SK-MEL-5 (cell line): ENCODE data around the gene BTN3A1. TPM values are rescaled to one million over a fixed set of nuclear protein-coding genes. Genes with fewer than 3 reads are reported as not detected.
"Not testable (repeated sequence)": the region's sequence is repeated elsewhere in the genome, so short reads cannot be mapped to it uniquely, and the experiment has no call there.

ENCODE experiments used
- DNase-seq: peaks from one replicate; pipeline ENCODE4 v3.0.0-alpha.2; 2016; ENCODE audit warnings: low read depth, low spot score
- in situ Hi-C: cut with HindIII; loops from 2 replicates; pipeline ENCODE4 v1.10.0; 2016; ENCODE audit warnings: low sequenced_read_pairs, high pct_unique_total_duplicates, low pct_unique_long_range_greater_than_20kb
- total RNA-seq: library from RNA; depleted of rRNA; stranded (reverse); fragments of >200 nt; shearing (Covaris generic); gene quantifications from 2 replicates; pipeline ENCODE4 v1.2.3, GENCODE V29; 2014

Gene BTN3A1
- total RNA-seq, 1 experiment from 2014 or later: 29.1 TPM

DNA sequence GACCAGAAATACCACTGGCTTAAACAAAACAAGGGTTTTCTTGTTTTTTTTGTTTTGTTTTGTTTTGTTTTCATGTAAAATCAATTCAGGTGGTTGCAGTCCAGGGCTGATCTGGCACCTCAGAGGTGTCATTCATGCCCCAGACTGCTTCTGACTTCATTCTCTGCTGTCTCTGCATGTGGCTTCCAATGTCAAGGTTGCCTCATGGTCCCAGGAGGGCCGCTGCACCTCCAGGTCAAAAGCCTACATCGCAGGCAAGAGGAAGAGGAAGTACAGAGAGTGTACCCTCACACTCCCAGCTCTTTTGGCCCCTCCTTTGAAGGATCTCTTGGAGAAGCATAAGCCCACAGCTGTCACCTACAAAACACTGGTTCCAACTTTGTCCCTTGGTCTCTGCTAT is 1.4 kb upstream of the BTN3A1 start:
- in situ Hi-C loops: no loop called here
- no peak for DNase-seq

DNA sequence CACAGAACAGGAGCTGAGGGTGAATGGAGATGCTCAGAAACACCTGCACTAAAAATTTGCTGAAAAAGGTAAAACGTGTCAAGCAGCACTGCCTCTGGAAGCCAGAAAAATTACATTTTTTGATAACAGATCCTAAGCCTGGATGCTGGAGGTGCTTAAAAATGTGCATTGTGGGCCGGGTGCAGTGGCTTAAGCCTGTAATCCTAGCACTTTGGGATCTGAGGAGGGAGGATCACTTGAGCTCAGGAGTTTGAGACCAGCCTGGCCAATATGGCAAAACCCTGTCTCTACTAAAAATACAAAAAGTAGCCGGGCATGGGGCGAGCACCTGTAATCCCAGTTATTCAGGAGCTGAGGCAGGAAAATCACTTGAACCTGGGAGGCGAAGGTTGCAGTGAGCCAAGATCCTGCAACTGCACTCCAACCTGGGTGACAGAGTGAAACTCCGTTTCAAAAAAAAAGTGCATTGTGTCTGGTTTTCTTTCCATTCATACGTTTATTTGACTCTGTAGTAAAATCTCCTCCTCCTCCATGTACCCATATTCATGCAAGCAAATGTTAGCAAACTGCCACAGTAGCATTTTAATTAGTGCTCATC is 587 bp upstream of the BTN3A1 start:
- in situ Hi-C loops: no loop called here
- DNase-seq: no peak

DNA sequence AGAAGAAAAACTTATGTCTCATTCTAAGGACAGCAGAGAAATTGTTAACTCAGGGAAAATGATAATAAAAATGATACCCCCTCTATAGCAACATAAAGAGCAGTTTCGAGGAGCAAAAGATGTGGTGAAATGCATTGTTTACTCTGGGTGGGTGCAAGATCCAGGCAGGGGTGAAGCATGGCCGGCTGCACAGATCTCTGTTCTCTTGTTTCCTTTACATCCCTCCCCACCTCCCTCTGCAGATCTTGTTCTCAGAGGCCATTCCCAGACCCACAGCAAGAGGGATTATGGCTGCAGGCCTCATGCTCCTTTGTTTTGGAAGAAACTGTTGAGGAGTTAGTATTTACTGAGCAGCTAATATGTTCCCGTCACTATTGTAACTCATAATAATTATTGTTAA is 1.8 kb downstream of the BTN3A1 start:
- DNase-seq: no peak
- in situ Hi-C loops: no loop called here

DNA sequence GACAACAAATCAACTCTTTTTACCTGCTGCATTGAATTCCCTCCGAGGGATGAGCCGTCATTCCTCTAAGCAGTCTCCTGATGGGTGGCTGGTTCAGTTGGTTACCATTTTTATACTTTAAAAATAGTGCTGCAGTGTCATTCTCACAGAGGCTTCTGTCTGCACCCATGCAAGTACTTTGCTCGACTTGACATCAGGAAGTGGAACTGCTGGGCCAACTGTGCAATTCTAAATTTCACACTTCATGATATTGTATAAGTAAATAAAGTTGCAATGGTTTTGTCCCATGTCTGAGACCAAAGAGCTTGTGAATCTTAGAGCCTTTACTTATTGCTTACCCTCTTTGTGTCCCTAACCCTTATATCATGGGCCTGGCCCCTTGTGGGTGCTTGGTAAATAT is 2.5 kb downstream of the BTN3A1 start:
- DNase-seq: no peak
- in situ Hi-C loops: no loop called here

DNA sequence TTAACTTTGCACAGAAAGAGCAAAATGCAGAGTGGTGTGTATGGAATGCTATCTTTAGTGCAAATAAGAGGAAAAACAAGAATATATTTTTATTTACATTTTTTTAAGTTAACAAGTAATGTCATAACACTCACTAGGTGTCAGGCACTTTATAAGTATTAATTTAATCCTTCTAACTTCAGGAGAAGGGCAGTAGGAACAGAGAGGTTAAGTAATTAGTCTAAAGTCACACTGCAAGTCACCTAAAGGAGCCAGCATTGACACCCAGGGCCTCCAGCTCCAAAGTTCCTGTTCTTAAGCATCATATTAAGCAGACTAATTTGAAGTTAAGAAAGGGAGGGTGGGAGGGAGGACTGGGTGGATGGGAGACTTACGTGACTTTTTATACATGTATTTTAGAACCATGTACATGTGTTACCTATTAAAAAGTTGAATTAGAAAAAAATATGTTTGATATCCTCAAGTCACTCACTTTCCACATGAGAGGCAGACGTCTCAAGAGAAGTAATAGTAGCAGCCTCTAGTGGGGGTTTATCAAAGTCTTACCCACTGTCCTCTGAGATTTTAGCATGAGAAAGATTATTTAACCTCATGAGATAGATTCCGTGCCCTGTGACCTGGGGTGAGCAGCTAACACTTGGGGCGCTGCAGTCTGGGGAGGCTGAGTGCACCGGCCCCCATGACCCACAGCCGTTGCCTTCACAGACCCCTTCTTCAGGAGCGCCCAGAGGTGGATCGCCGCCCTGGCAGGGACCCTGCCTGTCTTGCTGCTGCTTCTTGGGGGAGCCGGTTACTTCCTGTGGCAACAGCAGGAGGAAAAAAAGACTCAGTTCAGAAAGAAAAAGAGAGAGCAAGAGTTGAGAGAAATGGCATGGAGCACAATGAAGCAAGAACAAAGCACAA is 7.0 kb downstream of the BTN3A1 start:
- in situ Hi-C loops: no loop called here
- no peak for DNase-seq

DNA sequence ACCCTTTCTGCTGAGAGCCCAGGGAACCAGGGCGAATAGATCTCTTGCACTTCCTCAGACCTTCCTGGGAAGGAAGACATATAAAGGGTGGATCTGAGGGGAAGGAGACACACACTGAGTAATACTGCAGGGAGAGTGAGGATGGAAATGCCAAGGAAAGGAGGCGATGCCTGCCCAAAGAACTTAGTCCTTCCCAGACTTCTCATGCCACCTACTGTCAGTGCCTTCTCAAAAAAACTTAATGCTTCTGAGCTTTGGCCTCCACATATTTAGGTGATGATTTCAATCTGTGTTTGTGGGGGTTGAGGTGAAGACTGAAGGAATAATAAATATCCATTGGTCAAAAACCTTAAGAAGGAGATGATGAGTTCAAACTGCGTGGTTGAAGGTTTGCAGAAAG is 9.7 kb downstream of the BTN3A1 start:
- in situ Hi-C loops: no loop called here
- DNase-seq: peak; percentile 46

DNA sequence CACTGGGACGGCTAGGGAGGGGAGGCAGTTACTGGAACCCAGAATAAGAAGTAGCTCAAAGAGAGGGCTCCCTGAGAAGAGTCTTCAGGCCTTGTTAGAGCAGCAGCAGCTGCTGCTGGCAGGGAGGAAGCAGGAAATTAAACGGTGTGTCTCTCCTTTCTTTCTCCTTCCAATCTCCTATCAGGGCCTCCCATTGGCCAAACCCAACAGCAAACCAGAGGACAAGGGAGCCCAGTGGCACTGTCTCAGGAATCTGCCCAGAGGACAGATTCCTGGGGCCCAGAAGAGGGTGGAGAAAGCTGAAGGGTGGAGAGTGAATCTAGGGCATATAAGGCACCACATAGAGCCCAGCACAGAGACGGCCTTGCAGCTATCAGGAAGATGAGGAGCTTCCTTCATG is 10.2 kb downstream of the BTN3A1 start:
- in situ Hi-C loops: no loop called here
- DNase-seq: no peak

DNA sequence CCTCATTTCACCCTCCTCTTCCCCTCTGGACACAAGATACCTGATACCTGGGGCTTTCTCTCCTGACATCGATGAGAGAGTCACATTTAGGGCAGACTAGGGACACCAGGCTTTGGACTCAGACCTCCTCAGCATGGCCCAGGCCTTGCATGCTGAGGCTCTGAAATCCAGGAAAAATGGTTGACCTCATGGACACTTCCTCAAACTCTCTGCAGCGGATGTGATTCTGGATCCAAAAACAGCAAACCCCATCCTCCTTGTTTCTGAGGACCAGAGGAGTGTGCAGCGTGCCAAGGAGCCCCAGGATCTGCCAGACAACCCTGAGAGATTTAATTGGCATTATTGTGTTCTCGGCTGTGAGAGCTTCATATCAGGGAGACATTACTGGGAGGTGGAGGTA is 10.9 kb downstream of the BTN3A1 start:
- no peak for DNase-seq

DNA sequence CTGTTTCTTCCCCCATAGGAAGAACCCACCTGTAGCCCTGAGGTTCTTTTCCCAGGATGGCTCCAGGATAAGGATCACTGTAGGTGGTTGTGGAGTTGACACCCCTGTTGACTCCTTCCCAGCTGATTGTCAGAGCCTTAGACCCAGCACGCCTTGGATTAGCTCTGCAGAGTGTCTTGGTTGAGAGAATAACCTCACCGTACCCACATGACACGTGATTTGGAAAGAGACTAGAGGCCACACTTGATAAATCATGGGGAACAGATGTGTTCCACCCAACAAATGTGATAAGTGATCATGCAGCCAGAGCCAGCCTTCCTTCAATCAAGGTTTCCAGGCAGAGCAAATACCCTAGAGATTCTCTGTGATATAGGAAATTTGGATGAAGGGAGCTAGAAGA is 12.2 kb downstream of the BTN3A1 start:
- in situ Hi-C loops: no loop called here
- no peak for DNase-seq

More for the DNA sequence above, 10.9 kb downstream of the BTN3A1 start:
- in situ Hi-C loops: no loop called here

DNA sequence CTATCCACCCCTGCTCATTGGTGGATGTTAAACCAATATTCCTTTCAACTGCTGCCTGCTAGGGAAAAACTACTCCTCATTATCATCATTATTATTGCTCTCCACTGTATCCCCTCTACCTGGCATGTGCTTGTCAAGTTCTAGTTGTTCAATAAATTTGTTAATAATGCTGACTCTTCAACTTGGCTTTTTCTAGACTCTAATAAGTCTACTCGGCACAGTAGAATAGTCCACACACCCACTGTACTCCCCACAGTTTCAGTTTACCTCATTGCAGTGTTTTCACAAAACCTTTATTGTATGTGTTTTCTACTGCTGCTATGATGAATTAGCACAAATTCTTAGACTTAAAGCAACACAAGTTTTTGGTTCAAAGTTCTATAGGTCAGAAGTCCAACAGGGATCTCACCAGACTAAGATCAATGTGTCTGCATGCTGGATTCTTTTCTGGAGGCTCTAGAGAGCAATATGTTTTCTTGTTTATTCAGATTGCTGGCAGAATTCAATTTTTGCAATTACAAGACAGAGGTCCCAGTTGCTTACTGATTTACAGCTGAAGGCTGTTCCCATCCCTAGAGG is 13.1 kb downstream of the BTN3A1 start:
- no peak for DNase-seq
- in situ Hi-C loops: no loop called here

DNA sequence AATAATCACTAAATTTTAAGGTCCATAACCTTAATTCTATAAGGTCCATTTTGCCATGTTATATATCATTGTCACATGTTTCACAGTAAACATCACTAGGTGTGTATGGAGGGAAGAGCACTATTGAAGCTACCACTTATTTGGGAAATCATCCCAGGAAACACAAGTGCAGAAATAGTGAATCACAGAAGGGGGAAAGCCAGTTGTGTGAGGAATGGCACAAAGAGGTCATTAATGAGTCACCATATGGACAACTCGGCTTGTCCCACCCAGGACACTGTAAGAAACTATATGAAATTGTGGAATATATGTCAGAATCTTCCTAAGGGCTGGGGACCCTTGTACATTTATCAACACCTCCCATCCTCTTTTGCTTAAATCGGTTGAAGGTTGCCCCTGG is 13.7 kb downstream of the BTN3A1 start:
- DNase-seq: no peak
- in situ Hi-C loops: no loop called here

DNA sequence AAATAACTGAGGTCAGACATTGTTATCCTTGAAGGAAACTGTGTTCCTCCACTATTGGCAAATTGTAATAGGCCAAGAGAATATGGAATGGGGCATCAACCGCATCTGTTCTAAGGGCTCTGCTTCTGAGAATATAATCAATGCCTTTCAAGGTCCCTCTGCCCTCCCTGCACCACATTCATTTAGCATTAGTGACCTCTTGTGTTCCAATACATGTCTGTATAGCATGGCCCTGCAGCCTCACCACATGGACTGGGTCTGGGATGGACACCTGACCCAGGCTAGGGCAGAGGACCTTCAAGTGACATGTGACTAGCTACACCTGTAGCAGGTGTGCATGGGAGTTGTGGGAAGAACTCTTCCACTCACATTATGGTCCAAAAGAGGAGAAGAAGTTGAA is 14.2 kb downstream of the BTN3A1 start:
- DNase-seq: no peak
- in situ Hi-C loops: no loop called here

DNA sequence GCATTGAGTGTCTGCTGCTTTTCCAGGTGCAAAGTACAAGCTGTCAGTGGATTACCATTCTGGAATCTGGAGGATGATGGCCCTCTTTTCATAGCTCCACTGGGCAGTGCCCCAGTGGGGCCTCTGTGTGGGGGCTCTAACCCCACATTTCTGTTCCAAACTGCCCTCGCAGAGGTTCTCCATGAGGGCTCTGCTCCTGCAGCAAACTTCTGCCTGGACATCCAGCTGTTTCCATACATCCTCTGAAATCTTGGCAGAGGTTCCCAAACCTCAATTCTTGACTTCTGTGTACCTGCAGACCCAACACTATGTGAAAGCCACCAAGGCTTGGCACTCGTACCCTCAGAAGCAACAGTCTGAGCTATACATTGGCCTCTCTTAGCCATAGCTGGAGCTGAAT is 16.0 kb downstream of the BTN3A1 start:
- DNase-seq, in situ Hi-C loops: not testable (repeated sequence)

DNA sequence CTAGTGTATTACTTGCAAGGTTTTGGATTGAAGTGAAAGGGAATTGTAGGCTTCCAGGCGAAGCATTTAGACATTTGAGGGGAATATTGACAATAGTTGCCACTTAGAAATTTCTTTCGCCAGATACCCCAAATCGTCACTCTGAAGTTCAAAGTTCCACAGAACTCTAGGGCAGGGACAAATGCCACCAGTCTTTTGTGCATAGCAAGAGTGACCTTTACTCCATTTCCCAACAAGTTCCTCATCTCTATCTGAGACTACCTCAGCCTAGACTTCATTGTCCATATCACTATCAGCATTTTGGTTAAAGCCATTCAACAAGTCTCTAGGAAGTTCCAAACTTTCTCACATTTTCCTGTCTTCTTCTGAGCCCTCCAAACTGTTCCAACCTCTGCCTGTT is 16.7 kb downstream of the BTN3A1 start:
- in situ Hi-C loops, DNase-seq: not testable (repeated sequence)

DNA sequence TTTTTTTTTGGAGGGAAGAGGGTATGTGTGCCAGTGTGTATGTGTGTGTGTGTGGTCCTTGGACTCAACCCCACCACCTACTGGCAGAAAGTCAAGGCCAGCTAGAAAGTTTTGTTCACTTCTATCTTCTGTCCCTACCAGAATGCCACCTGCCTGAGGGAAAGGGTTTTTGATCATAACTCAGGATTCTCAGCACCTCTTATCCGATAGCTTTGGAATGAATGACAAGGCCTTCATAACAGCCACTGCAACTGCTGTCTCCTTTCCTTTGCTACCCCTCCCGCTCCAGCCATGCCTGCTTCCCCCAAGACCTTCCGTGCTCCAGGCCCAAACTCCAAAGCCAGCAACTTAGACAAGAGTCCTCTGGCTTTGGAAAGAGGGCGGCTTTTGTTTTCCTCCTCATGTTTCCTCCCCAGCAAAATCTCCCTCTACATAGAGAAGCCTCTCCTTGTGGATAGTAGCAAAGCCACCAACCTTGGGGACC is 18.7 kb downstream of the BTN3A1 start:
- peak; percentile 76 for DNase-seq
- in situ Hi-C loops: no loop called here

DNA sequence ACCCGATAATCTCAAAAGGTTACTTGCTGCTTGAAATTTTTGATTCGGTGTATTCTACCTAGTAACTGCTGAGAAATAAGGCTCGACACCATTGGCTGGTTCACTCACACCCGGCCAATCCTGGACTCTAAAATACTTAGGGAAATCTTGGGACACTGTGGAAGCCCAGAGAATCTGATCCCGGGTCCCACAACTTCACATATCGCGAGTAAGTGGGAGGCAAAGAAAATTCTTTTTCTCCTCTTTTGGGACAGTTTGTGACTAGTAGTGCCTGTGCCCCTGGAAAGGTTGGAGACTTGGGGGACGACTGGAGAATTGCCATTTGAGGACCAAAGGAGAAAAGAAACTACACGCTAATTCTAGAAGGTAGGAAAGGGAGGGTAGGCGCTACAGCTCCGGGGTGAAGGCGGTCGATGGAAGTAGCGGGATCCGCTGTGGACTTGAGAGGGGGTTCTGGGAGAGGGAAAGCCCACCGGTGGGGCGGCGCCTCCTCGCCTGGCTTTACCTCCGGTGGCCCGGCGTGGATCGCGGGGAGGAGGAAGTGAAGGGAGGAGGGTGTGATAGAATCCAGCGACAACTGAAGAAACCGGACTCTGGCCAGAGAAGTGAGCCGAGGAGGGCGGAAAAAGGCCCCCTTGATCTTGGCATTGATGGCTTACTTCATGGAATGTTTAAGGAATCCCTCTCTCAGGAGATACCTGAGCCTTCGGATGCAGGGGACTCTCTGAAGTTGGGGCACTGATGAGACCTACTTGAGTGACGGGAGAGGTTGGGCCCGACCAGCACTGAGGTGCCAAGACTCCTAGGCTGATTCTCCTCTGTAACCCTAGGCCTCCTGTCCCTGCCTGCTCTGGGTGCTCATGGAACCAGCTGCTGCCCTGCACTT is 19.4 kb downstream of the BTN3A1 start:
- in situ Hi-C loops: no loop called here
- peak; percentile 97 for DNase-seq

DNA sequence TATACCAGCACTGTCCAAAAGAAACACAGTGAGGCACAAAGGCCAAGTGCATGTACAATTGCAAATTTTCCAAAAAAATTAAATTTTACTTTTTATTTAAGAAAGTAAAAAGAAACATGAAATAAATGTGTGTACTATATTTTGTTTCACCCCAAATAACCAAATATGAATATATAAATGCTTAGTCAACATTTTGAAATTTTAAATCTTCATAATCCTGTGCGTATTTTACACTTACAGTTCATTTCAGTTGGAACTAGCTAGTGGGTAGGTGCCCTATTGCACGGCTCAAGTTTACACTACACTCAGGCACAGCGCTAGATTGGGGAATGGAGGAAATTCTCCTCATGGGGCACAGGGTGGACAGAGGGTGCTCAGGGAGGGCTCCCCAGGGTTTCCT is 20.3 kb downstream of the BTN3A1 start:
- in situ Hi-C loops: no loop called here
- no peak for DNase-seq
